ENCODE results near the gene SLC25A19. TPM values are rescaled to one million over a fixed set of nuclear protein-coding genes. Genes with fewer than 3 reads are reported as not detected.

Gene SLC25A19
- total and polyA plus RNA-seq, 9 of the 15 experiments (the other 6 are each of a cell fraction or from before 2014, with no cell fraction given) = 33.4 to 76.6 (median 55.3) TPM

- no peak for TF ChIP-seq ATF4 (CRISPR knock-in tag; IDR thresholded peaks at IDR 0.05)
- no peak for TF ChIP-seq TSHZ1 (CRISPR knock-in tag; IDR thresholded peaks at IDR 0.05)
- peak; percentile 76 for TF ChIP-seq GABPB1 (CRISPR knock-in tag; IDR thresholded peaks at IDR 0.05)
- TF ChIP-seq CHD1 (IDR thresholded peaks at IDR 0.05; ENCODE audit: low read length) = no peak
- TF ChIP-seq PHTF2 (CRISPR knock-in tag; IDR thresholded peaks at IDR 0.05) = no peak
- TF ChIP-seq ESRRB (CRISPR knock-in tag; IDR thresholded peaks at IDR 0.05; ENCODE audit: borderline replicate concordance) = no peak
- TF ChIP-seq CEBPB (tag; IDR thresholded peaks at IDR 0.05) = no peak
- TF ChIP-seq ZNF184 (CRISPR knock-in tag; IDR thresholded peaks at IDR 0.05) = no peak
- no peak for TF ChIP-seq ZNF512 (tag; IDR thresholded peaks at IDR 0.05)
- peak in 1 of 2 experiments; percentile 60; a peak in 1 of 4 replicates for TF ChIP-seq MAZ (CRISPR knock-in tag; conservative IDR thresholded peaks at IDR 0.05 in 1 of 2, IDR thresholded peaks at IDR 0.05 in 1 of 2)
- TF ChIP-seq PREB (CRISPR knock-in tag; IDR thresholded peaks at IDR 0.05) = no peak
- no peak for TF ChIP-seq USF1 (CRISPR knock-in tag; IDR thresholded peaks at IDR 0.05)
- TF ChIP-seq CBX1 (IDR thresholded peaks at IDR 0.05; ENCODE audit: low read depth) = no peak
- no peak for TF ChIP-seq HINFP (tag; conservative IDR thresholded peaks at IDR 0.05; ENCODE audit: low read depth)
- TF ChIP-seq ZNF311 (CRISPR knock-in tag; IDR thresholded peaks at IDR 0.05) = no peak
- no peak for TF ChIP-seq ZNF23 (CRISPR knock-in tag; IDR thresholded peaks at IDR 0.05)
- TF ChIP-seq HNRNPLL (IDR thresholded peaks at IDR 0.05; ENCODE audit: low read depth, low read length, poor library complexity, severe bottlenecking) = no peak
- TF ChIP-seq NFATC3 (IDR thresholded peaks at IDR 0.05) = no peak
Observed at GRCh38 chr17:75271233-75271954, 17.8 kb downstream of the SLC25A19 start (continued).
